Adrenal gland (tissue), 5 donors: ENCODE measurements around the gene SLC6A3.

Source experiments
- CTCF ChIP-seq, 6 experiments: fragments of 450-650 bp in 4 of 6; fragments of 200-600 bp in 2 of 6; sonication (generic) in 1 of 6; IDR thresholded peaks; 1 replicate in 5 of 6; 2 replicates in 1 of 6; pipeline versions ENCODE4 v1.5.1 to v1.8.0; 2016 to 2021; ENCODE audit warnings: antibody characterized with exemption in 6 of 6, mild to moderate bottlenecking in 2 of 6, moderate library complexity in 1 of 6
- POLR2A ChIP-seq, 2 donors: fragments of 450-650 bp; IDR thresholded peaks; one replicate each; pipeline ENCODE4 v1.6.1; 2017; ENCODE audit warnings: antibody characterized with exemption in 2 of 2, mild to moderate bottlenecking in 2 of 2, moderate library complexity in 1 of 2
- donor health status: DM: no; HTN: no; CAD: no.

- TF ChIP-seq CTCF (IDR thresholded peaks at IDR 0.05) (no peak), POLR2A (IDR thresholded peaks at IDR 0.05) (no peak)
Observed at GRCh38 chr5:1370006-1370405, 75.2 kb downstream of the SLC6A3 start.
